Loucy (cell line): Measurements from ENCODE around the gene ATP11B.

Source experiments
- EZH2phosphoT487 ChIP-seq: fragments of 200-600 bp; IDR thresholded peaks from 2 replicates; pipeline ENCODE4 v1.6.1; 2018; ENCODE audit warnings: antibody characterized with exemption, mild to moderate bottlenecking, moderate library complexity, borderline replicate concordance
- TF ChIP-seq, protein P1 (sequence below): fragments of 200-600 bp; sonication (generic); conservative IDR thresholded peaks from 2 replicates; pipeline ENCODE4 v1.5.1; 2014; ENCODE audit warnings: mild to moderate bottlenecking, antibody characterized with exemption, low read length

DNA sequence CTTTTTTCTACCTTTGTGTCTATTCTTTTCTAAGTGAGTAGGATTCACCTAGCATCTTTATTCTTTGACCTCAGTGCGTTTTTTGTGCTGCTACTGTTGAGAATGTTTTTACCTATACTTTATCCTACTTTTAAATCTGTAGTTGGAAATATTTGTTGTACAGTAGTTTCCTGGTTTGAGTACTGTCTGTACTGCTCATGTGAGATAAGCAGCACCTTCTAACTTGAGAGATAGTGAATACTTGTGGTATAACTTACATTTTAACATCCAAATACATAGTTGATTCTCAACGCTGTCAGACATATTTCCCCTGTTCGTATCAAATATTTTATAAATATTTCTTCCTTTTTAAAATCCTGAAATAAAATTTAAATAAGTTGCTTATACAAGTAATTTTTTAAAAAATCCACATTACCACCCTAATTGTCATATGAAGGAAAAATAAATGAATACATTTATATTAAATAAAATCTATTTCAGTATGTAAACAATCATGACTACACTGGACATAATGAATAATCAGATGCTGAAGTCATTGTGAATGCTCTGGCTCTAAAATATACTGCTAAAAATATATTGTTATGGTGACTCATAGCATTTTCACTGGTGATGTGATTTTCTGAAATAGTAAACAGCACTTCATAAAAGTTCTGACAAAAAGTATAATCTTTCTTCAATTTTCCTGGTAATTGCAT is 17.4 kb downstream of the ATP11B start:
- TF ChIP-seq, protein P1, sequence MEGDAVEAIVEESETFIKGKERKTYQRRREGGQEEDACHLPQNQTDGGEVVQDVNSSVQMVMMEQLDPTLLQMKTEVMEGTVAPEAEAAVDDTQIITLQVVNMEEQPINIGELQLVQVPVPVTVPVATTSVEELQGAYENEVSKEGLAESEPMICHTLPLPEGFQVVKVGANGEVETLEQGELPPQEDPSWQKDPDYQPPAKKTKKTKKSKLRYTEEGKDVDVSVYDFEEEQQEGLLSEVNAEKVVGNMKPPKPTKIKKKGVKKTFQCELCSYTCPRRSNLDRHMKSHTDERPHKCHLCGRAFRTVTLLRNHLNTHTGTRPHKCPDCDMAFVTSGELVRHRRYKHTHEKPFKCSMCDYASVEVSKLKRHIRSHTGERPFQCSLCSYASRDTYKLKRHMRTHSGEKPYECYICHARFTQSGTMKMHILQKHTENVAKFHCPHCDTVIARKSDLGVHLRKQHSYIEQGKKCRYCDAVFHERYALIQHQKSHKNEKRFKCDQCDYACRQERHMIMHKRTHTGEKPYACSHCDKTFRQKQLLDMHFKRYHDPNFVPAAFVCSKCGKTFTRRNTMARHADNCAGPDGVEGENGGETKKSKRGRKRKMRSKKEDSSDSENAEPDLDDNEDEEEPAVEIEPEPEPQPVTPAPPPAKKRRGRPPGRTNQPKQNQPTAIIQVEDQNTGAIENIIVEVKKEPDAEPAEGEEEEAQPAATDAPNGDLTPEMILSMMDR = no peak
- TF ChIP-seq EZH2phosphoT487 = no peak
